ENCODE data around the gene UCN.

DNA sequence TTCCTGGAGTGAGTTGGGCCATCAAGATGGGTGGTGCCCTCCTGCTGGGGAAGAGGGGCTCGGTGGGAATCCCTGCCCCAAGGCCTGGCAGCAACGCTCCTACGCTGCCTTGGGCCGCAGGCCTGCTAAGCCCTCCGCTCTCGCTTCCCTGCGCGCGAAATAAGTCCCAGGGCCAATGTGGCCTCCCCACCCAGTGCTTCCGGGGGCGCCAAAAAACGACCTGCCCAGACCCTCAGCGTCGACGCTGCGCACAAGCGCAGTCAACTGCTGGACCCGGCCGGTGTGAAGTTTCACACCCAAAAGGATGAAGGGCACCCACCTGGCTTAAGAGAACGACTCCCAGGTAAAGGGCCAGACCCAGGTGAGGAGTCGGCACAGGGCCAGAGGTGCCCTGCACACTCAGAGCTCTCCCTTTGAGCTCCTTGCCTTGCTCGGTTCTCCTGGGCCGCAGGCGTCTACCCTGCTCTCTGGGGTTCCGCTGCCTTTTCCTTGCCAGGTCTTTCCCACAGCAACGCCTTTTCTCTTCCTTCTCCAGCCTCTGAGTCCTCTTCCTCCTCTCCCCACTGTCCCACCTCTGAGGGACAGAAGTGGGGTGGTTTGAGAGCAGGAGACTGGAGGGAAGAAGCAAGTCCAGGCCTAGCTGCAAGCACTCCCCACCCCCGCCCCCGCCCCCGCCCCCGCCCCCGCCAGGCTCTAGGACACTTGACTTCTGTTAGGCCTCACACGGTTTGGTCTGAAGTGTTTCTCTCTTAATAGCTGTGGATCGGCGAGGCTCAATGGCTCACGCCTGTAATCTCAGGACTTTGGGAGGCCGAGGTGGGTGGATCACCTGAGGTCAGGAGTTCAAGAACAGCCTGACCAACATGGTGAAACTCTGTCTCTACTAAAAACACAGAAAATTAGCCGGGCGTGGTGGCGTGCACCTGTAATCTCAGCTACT is 32.8 kb downstream of the UCN start, which contains the start of gene DNAJC5G:
- TF ChIP-seq, protein P1, sequence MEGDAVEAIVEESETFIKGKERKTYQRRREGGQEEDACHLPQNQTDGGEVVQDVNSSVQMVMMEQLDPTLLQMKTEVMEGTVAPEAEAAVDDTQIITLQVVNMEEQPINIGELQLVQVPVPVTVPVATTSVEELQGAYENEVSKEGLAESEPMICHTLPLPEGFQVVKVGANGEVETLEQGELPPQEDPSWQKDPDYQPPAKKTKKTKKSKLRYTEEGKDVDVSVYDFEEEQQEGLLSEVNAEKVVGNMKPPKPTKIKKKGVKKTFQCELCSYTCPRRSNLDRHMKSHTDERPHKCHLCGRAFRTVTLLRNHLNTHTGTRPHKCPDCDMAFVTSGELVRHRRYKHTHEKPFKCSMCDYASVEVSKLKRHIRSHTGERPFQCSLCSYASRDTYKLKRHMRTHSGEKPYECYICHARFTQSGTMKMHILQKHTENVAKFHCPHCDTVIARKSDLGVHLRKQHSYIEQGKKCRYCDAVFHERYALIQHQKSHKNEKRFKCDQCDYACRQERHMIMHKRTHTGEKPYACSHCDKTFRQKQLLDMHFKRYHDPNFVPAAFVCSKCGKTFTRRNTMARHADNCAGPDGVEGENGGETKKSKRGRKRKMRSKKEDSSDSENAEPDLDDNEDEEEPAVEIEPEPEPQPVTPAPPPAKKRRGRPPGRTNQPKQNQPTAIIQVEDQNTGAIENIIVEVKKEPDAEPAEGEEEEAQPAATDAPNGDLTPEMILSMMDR (conservative IDR thresholded peaks at IDR 0.05 in 1 of 2, IDR thresholded peaks at IDR 0.05 in 1 of 2; ENCODE audit: extremely low read depth in 1 of 2, insufficient read depth in 1 of 2, low read depth in 1 of 2, low read length in 2 of 2), result no peak
- TF ChIP-seq EZH2 (IDR thresholded peaks at IDR 0.05; ENCODE audit: borderline replicate concordance, low read length), result no peak
